ENCODE measurements around the gene LSM6. TPM values are rescaled to one million over a fixed set of nuclear protein-coding genes. Genes with fewer than 3 reads are reported as not detected.

LSM6 gene
- total RNA-seq, 4 donors from 2014 or later: 12.7 to 31.0 (median 15.5) TPM

GRCh38 chr4:146155152-146155724 is 20.3 kb upstream of the LSM6 start:
- no peaks in the 10 kb centered on the region for H3K9me3 ChIP-seq
- DNase-seq (no peak), ATAC-seq (no peak)
- in situ Hi-C loops (cut with MboI; ENCODE audit: low sequenced_read_pairs in 4 of 4) (no loop called here), intact Hi-C loops (cut with DNase I; ENCODE audit: low total_unique reads) (no loop called here)
- H3K4me1 ChIP-seq: no peaks in the 10 kb centered on the region
- H3K36me3 ChIP-seq: no peaks in the 10 kb centered on the region
- H3K27ac ChIP-seq: no peak overlapping the region
- TF ChIP-seq POLR2A (IDR thresholded peaks at IDR 0.05) (no peak), CTCF (IDR thresholded peaks at IDR 0.05 in 4 of 5, conservative IDR thresholded peaks at IDR 0.05 in 1 of 5) (no peak)
- H3K4me3 ChIP-seq: no peak overlapping the region
- no peaks in the 10 kb centered on the region for H3K27me3 ChIP-seq

GRCh38 chr4:146158036-146158745 is 17.3 kb upstream of the LSM6 start:
- DNase-seq (no peak), ATAC-seq (no peak)
- intact Hi-C loops (cut with DNase I; ENCODE audit: low total_unique reads) (no loop called here), in situ Hi-C loops (cut with MboI; ENCODE audit: low sequenced_read_pairs in 4 of 4) (no loop called here)
- Histone ChIP-seq H3K4me3 (no peak overlapping the region), H3K36me3 (no peaks in the 10 kb centered on the region), H3K27me3 (no peaks in the 10 kb centered on the region), H3K27ac (no peak overlapping the region), H3K4me1 (no peaks in the 10 kb centered on the region), H3K9me3 (peaks cover 0 to 5% (median 0%) of the 10 kb centered on the region in 3 donors)
- TF ChIP-seq POLR2A (IDR thresholded peaks at IDR 0.05): no peak
- TF ChIP-seq CTCF (IDR thresholded peaks at IDR 0.05 in 4 of 5, conservative IDR thresholded peaks at IDR 0.05 in 1 of 5): no peak

- H3K36me3 ChIP-seq: no peaks in the 10 kb centered on the region
- peaks cover 0 to 5% (median 0%) of the 10 kb centered on the region in 3 donors for H3K9me3 ChIP-seq
- H3K4me1 ChIP-seq: no peaks in the 10 kb centered on the region
- DNase-seq (no peak), ATAC-seq (no peak)
- intact Hi-C loops (cut with DNase I; ENCODE audit: low total_unique reads): no loop called here
- no peaks in the 10 kb centered on the region for H3K27me3 ChIP-seq
- in situ Hi-C loops (cut with MboI; ENCODE audit: low sequenced_read_pairs in 4 of 4): no loop called here
- no peak overlapping the region for H3K27ac ChIP-seq
- no peak for TF ChIP-seq CTCF (IDR thresholded peaks at IDR 0.05 in 4 of 5, conservative IDR thresholded peaks at IDR 0.05 in 1 of 5)
- no peak for TF ChIP-seq POLR2A (IDR thresholded peaks at IDR 0.05)
- H3K4me3 ChIP-seq: no peak overlapping the region
Observed at GRCh38 chr4:146159384-146160058, 16.0 kb upstream of the LSM6 start.

GRCh38 chr4:146161243-146161642 is 14.3 kb upstream of the LSM6 start:
- Histone ChIP-seq H3K27me3 (no peaks in the 10 kb centered on the region), H3K36me3 (no peaks in the 10 kb centered on the region), H3K9me3 (peaks cover 0 to 5% (median 0%) of the 10 kb centered on the region in 3 donors), H3K27ac (no peak overlapping the region), H3K4me1 (no peaks in the 10 kb centered on the region), H3K4me3 (no peak overlapping the region)
- intact Hi-C loops (cut with DNase I; ENCODE audit: low total_unique reads): no loop called here
- in situ Hi-C loops (cut with MboI; ENCODE audit: low sequenced_read_pairs in 4 of 4): no loop called here
- DNase-seq (no peak), ATAC-seq (no peak)
- TF ChIP-seq CTCF (IDR thresholded peaks at IDR 0.05 in 4 of 5, conservative IDR thresholded peaks at IDR 0.05 in 1 of 5) (no peak), POLR2A (IDR thresholded peaks at IDR 0.05) (no peak)
